GM19043 (cell line): ENCODE data around the gene SMARCA4.

ENCODE experiments used
- ATAC-seq: cut with Tn5 transposase; IDR thresholded peaks from one replicate; pipeline ENCODE4 v1.9.1; 2021; ENCODE audit warnings: low read depth; ENCODE audit not compliant: unreplicated experiment

SMARCA4 gene

GRCh38 chr19:11007385-11007784, 46.6 kb downstream of the SMARCA4 start:
- no peak for ATAC-seq

GRCh38 chr19:11007962-11008532, 47.2 kb downstream of the SMARCA4 start:
- no peak for ATAC-seq

- no peak for ATAC-seq
Measured at GRCh38 chr19:11010041-11010440, 49.2 kb downstream of the SMARCA4 start.

- ATAC-seq, result no peak
Measured at GRCh38 chr19:11012507-11012906, 51.7 kb downstream of the SMARCA4 start.

GRCh38 chr19:11013771-11014170, 52.9 kb downstream of the SMARCA4 start:
- ATAC-seq, result no peak

GRCh38 chr19:11014403-11014911, 53.6 kb downstream of the SMARCA4 start:
- ATAC-seq, result no peak

GRCh38 chr19:11016631-11017030, 55.8 kb downstream of the SMARCA4 start:
- no peak for ATAC-seq

- no peak for ATAC-seq
Measured at GRCh38 chr19:11017275-11018035, 56.6 kb downstream of the SMARCA4 start.

- no peak for ATAC-seq
Measured at GRCh38 chr19:11018179-11018578, 57.3 kb downstream of the SMARCA4 start.

- no peak for ATAC-seq
Measured at GRCh38 chr19:11018763-11019162, 57.9 kb downstream of the SMARCA4 start.

GRCh38 chr19:11019262-11019661, 58.4 kb downstream of the SMARCA4 start:
- ATAC-seq, result no peak

- no peak for ATAC-seq
Measured at GRCh38 chr19:11019824-11020223, 59.0 kb downstream of the SMARCA4 start.

GRCh38 chr19:11020423-11020822, 59.6 kb downstream of the SMARCA4 start:
- no peak for ATAC-seq

GRCh38 chr19:11020982-11021759, 60.3 kb downstream of the SMARCA4 start:
- ATAC-seq, result no peak

- ATAC-seq, result no peak
Measured at GRCh38 chr19:11021760-11022144, 60.9 kb downstream of the SMARCA4 start.

GRCh38 chr19:11023016-11023415, 62.2 kb downstream of the SMARCA4 start:
- no peak for ATAC-seq

- ATAC-seq, result no peak
Measured at GRCh38 chr19:11023710-11024109, 62.9 kb downstream of the SMARCA4 start.

- ATAC-seq, result no peak
Measured at GRCh38 chr19:11024259-11024658, 63.4 kb downstream of the SMARCA4 start.

- ATAC-seq, result no peak
Measured at GRCh38 chr19:11025006-11025405, 64.2 kb downstream of the SMARCA4 start.

- no peak for ATAC-seq
Measured at GRCh38 chr19:11025445-11025844, 64.6 kb downstream of the SMARCA4 start.

- ATAC-seq, result no peak
Measured at GRCh38 chr19:11025997-11026396, 65.2 kb downstream of the SMARCA4 start.
